ENCODE data around the gene TFF2.
A peak's percentile ranks its signal among the peaks of the same experiment; 100 is the strongest.

The TFF2 gene

GRCh38 chr21:42384156-42384945, 33.6 kb upstream of the TFF2 start:
- Histone ChIP-seq H2AFZ (ENCODE audit: low read depth, low read length) (no peak overlapping the region), H3K4me2 (ENCODE audit: low read length) (no peak overlapping the region), H3K4me3 (ENCODE audit: low read length) (no peak overlapping the region), H3K27ac (ENCODE audit: low read length) (no peak overlapping the region), H3K9ac (ENCODE audit: low read length) (no peak overlapping the region), H3K36me3 (replicated peaks; ENCODE audit: low read depth, low read length) (no peaks in the 10 kb centered on the region), H3K27me3 (ENCODE audit: low read depth, low read length) (no peaks in the 10 kb centered on the region), H3K9me3 (ENCODE audit: insufficient read depth, low read length) (peaks cover 6% of the 10 kb centered on the region; the same call in 1 of the 2 replicates), H3K4me1 (ENCODE audit: low read length) (no peaks in the 10 kb centered on the region), H3K79me2 (ENCODE audit: low read length) (no peaks in the 10 kb centered on the region), H4K20me1 (ENCODE audit: insufficient read depth, low read length) (no peaks in the 10 kb centered on the region)
- TF ChIP-seq CTCF (IDR thresholded peaks at IDR 0.05; ENCODE audit: low read depth, low read length) (no peak), EZH2phosphoT487 (IDR thresholded peaks at IDR 0.05; ENCODE audit: low read depth) (no peak)

GRCh38 chr21:42383331-42383730, 32.5 kb upstream of the TFF2 start:
- Histone ChIP-seq H3K9ac (ENCODE audit: low read length) (no peak overlapping the region), H2AFZ (ENCODE audit: low read depth, low read length) (no peak overlapping the region), H3K79me2 (ENCODE audit: low read length) (no peaks in the 10 kb centered on the region), H3K4me3 (ENCODE audit: low read length) (no peak overlapping the region), H3K4me2 (ENCODE audit: low read length) (no peak overlapping the region), H3K4me1 (ENCODE audit: low read length) (no peaks in the 10 kb centered on the region), H3K27ac (ENCODE audit: low read length) (no peak overlapping the region), H3K9me3 (ENCODE audit: insufficient read depth, low read length) (peaks cover 6% of the 10 kb centered on the region; the same call in 1 of the 2 replicates), H3K36me3 (replicated peaks; ENCODE audit: low read depth, low read length) (no peaks in the 10 kb centered on the region), H4K20me1 (ENCODE audit: insufficient read depth, low read length) (no peaks in the 10 kb centered on the region), H3K27me3 (ENCODE audit: low read depth, low read length) (no peaks in the 10 kb centered on the region)
- no peak for TF ChIP-seq CTCF (IDR thresholded peaks at IDR 0.05; ENCODE audit: low read depth, low read length)
- no peak for TF ChIP-seq EZH2phosphoT487 (IDR thresholded peaks at IDR 0.05; ENCODE audit: low read depth)

GRCh38 chr21:42382915-42383314, 32.1 kb upstream of the TFF2 start:
- TF ChIP-seq EZH2phosphoT487 (IDR thresholded peaks at IDR 0.05; ENCODE audit: low read depth) = no peak
- no peak for TF ChIP-seq CTCF (IDR thresholded peaks at IDR 0.05; ENCODE audit: low read depth, low read length)
- Histone ChIP-seq H3K27ac (ENCODE audit: low read length) (no peak overlapping the region), H3K4me2 (ENCODE audit: low read length) (no peak overlapping the region), H3K36me3 (replicated peaks; ENCODE audit: low read depth, low read length) (no peaks in the 10 kb centered on the region), H3K9ac (ENCODE audit: low read length) (no peak overlapping the region), H3K9me3 (ENCODE audit: insufficient read depth, low read length) (peaks cover 6% of the 10 kb centered on the region; the same call in 1 of the 2 replicates), H2AFZ (ENCODE audit: low read depth, low read length) (no peak overlapping the region), H3K27me3 (ENCODE audit: low read depth, low read length) (no peaks in the 10 kb centered on the region), H3K79me2 (ENCODE audit: low read length) (no peaks in the 10 kb centered on the region), H3K4me3 (ENCODE audit: low read length) (no peak overlapping the region), H4K20me1 (ENCODE audit: insufficient read depth, low read length) (no peaks in the 10 kb centered on the region), H3K4me1 (ENCODE audit: low read length) (no peaks in the 10 kb centered on the region)

- no peak overlapping the region for H3K27ac ChIP-seq (ENCODE audit: low read length)
- H3K4me1 ChIP-seq (ENCODE audit: low read length) = no peaks in the 10 kb centered on the region
- H3K36me3 ChIP-seq (replicated peaks; ENCODE audit: low read depth, low read length) = no peaks in the 10 kb centered on the region
- no peak for TF ChIP-seq EZH2phosphoT487 (IDR thresholded peaks at IDR 0.05; ENCODE audit: low read depth)
- TF ChIP-seq CTCF (IDR thresholded peaks at IDR 0.05; ENCODE audit: low read depth, low read length) = peak; percentile 59
- H3K4me2 ChIP-seq (ENCODE audit: low read length) = no peak overlapping the region
- no peak overlapping the region for H3K4me3 ChIP-seq (ENCODE audit: low read length)
- H3K79me2 ChIP-seq (ENCODE audit: low read length) = no peaks in the 10 kb centered on the region
- no peak overlapping the region for H3K9ac ChIP-seq (ENCODE audit: low read length)
- H3K27me3 ChIP-seq (ENCODE audit: low read depth, low read length) = no peaks in the 10 kb centered on the region
- H4K20me1 ChIP-seq (ENCODE audit: insufficient read depth, low read length) = no peaks in the 10 kb centered on the region
- no peak overlapping the region for H2AFZ ChIP-seq (ENCODE audit: low read depth, low read length)
- H3K9me3 ChIP-seq (ENCODE audit: insufficient read depth, low read length) = peaks cover 6% of the 10 kb centered on the region; the same call in 1 of the 2 replicates
Observed at GRCh38 chr21:42381347-42381984, 30.7 kb upstream of the TFF2 start.
